HL-60 (cell line): ENCODE data around the gene TACR2.

Source experiments
- CTCF ChIP-seq: IDR thresholded peaks from one replicate; pipeline ENCODE4 v1.5.1; 2011; ENCODE audit warnings: low read length, control low read depth, inconsistent platforms; ENCODE audit not compliant: insufficient read depth
- GABPA ChIP-seq: IDR thresholded peaks from 2 replicates; pipeline ENCODE4 v1.6.1; 2012; ENCODE audit warnings: low read depth
- SPI1 ChIP-seq: IDR thresholded peaks from 2 replicates; pipeline ENCODE4 v1.6.1; 2012; ENCODE audit warnings: low read depth, mild to moderate bottlenecking, borderline replicate concordance
- TF ChIP-seq, protein P1 (sequence below): IDR thresholded peaks from 2 replicates; pipeline ENCODE4 v1.6.1; 2012; ENCODE audit warnings: low read depth; ENCODE audit not compliant: insufficient replicate concordance

DNA sequence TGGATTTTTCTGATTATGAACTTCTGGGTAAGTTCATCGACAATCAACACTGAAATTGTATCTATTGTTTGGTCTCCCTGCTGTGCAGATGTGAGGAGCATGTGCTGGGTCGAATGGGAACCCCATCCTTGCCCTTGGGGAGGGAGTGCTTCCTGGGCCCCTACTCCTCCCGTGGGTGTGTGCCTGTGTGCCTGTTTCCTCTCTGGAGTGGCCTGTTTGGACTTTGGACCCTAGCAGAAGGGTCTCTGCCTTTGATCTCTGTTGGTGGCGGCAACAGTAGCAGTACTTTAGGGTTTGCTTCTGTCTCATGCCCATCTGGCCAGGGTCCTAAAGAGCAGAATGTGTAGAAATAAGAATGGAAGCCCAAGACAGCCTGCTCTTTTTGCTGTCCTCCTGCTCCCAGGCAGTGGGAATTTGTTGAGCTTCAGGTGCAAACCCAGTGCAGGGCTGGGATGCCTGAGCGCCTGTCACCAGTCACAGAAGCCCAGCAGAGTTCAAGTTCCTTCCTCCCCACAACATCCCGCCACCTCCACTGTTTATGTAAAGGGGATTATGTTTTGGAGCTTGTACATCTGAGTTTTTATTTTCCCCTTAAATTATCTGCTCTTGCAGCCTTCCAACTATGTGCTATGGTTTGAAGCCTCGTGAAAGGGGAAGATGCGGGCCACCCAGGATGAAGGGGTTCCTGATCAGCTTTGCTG lies 1.5 kb upstream of the TACR2 start:
- TF ChIP-seq GABPA (no peak), CTCF (no peak), SPI1 (no peak)
- TF ChIP-seq, protein P1, sequence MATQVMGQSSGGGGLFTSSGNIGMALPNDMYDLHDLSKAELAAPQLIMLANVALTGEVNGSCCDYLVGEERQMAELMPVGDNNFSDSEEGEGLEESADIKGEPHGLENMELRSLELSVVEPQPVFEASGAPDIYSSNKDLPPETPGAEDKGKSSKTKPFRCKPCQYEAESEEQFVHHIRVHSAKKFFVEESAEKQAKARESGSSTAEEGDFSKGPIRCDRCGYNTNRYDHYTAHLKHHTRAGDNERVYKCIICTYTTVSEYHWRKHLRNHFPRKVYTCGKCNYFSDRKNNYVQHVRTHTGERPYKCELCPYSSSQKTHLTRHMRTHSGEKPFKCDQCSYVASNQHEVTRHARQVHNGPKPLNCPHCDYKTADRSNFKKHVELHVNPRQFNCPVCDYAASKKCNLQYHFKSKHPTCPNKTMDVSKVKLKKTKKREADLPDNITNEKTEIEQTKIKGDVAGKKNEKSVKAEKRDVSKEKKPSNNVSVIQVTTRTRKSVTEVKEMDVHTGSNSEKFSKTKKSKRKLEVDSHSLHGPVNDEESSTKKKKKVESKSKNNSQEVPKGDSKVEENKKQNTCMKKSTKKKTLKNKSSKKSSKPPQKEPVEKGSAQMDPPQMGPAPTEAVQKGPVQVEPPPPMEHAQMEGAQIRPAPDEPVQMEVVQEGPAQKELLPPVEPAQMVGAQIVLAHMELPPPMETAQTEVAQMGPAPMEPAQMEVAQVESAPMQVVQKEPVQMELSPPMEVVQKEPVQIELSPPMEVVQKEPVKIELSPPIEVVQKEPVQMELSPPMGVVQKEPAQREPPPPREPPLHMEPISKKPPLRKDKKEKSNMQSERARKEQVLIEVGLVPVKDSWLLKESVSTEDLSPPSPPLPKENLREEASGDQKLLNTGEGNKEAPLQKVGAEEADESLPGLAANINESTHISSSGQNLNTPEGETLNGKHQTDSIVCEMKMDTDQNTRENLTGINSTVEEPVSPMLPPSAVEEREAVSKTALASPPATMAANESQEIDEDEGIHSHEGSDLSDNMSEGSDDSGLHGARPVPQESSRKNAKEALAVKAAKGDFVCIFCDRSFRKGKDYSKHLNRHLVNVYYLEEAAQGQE: no peak
